GM23248 (cell line): ENCODE measurements around the gene GABBR2. TPM values are rescaled to one million over a fixed set of nuclear protein-coding genes. Genes with fewer than 3 reads are reported as not detected.
A peak's percentile ranks its signal among the peaks of the same experiment; 100 is the strongest.

ENCODE experiments used
- DNase-seq: peaks from one replicate; pipeline ENCODE4 v3.0.0-alpha.2; 2015
- H2AFZ ChIP-seq: fragments of 200-600 bp; sonication (generic); 2 replicates; pipeline ENCODE4 v1.6.1; 2016; ENCODE audit warnings: antibody characterized with exemption
- H3F3A ChIP-seq: fragments of 200-600 bp; sonication (generic); 2 replicates; pipeline ENCODE4 v1.6.1; 2016; ENCODE audit warnings: mild to moderate bottlenecking, antibody characterized with exemption, mixed run types; ENCODE audit not compliant: insufficient read depth
- H3K27ac ChIP-seq: fragments of 200-600 bp; sonication (generic); 2 replicates; pipeline ENCODE4 v1.5.1; 2016; ENCODE audit warnings: mild to moderate bottlenecking
- H3K27me3 ChIP-seq: fragments of 200-600 bp; sonication (generic); replicated peaks from 2 replicates; pipeline ENCODE4 v1.6.1; 2016; ENCODE audit warnings: mild to moderate bottlenecking; ENCODE audit not compliant: insufficient read depth
- H3K36me3 ChIP-seq: fragments of 200-600 bp; sonication (generic); 2 replicates; pipeline ENCODE4 v1.6.1; 2016; ENCODE audit warnings: low read depth, mild to moderate bottlenecking
- H3K4me1 ChIP-seq: fragments of 200-600 bp; sonication (generic); 2 replicates; pipeline ENCODE4 v1.6.1; 2016; ENCODE audit warnings: mild to moderate bottlenecking; ENCODE audit not compliant: insufficient read depth
- H3K4me2 ChIP-seq: fragments of 200-600 bp; sonication (generic); one replicate; pipeline ENCODE4 v1.6.1; 2016; ENCODE audit warnings: mild to moderate bottlenecking; ENCODE audit not compliant: unreplicated experiment
- H3K4me3 ChIP-seq: fragments of 200-600 bp; sonication (generic); 2 replicates; pipeline ENCODE4 v1.5.1; 2016; ENCODE audit warnings: mild to moderate bottlenecking
- H3K79me2 ChIP-seq: fragments of 200-600 bp; sonication (generic); 2 replicates; pipeline ENCODE4 v1.6.1; 2016; ENCODE audit warnings: mild to moderate bottlenecking; ENCODE audit not compliant: insufficient read depth
- H3K9ac ChIP-seq: fragments of 200-600 bp; sonication (generic); 2 replicates; pipeline ENCODE4 v1.6.1; 2016; ENCODE audit warnings: mild to moderate bottlenecking
- H3K9me2 ChIP-seq: fragments of 200-600 bp; sonication (generic); 2 replicates; pipeline ENCODE4 v1.6.1; 2016; ENCODE audit warnings: mixed run types, mild to moderate bottlenecking, moderate library complexity; ENCODE audit not compliant: insufficient read depth
- H3K9me3 ChIP-seq: fragments of 200-600 bp; sonication (generic); one replicate; pipeline ENCODE4 v1.6.1; 2017; ENCODE audit warnings: low read depth
- H4K20me1 ChIP-seq: fragments of 200-600 bp; sonication (generic); 2 replicates; pipeline ENCODE4 v1.6.0; 2016; ENCODE audit not compliant: insufficient read depth
- EZH2 ChIP-seq: fragments of 200-600 bp; sonication (generic); IDR thresholded peaks from 2 replicates; pipeline ENCODE4 v1.6.1; 2018; ENCODE audit warnings: antibody characterized with exemption, mild to moderate bottlenecking; ENCODE audit not compliant: insufficient read depth, poor library complexity, severe bottlenecking
- EZH2phosphoT487 ChIP-seq: fragments of 200-600 bp; sonication (generic); IDR thresholded peaks from 2 replicates; pipeline ENCODE4 v1.6.1; 2018; ENCODE audit warnings: antibody characterized with exemption, moderate library complexity, mild to moderate bottlenecking, low read depth; ENCODE audit not compliant: insufficient read depth
- WGBS, 2 experiments: methylation state at CpG; one replicate each; pipeline ENCODE4 v1.1.6; 2015 to 2017; ENCODE audit warnings: low lambda C conversion rate in 2 of 2, low coverage in 1 of 2; ENCODE audit errors: missing lambda C conversion rate in 2 of 2; 5-methylcytosine and 5-hydroxymethylcytosine counted together
- in situ Hi-C: fragments of 300-500 bp; cut with MboI; formaldehyde crosslinking; loops from 2 replicates; pipeline ENCODE4 v1.15.0; 2020
- polyA plus RNA-seq: library from polyadenylated mRNA; unstranded; fragments of >200 nt; fragmentation: Nextera tagmentation; extraction: Ambion mirVana; gene quantifications from 2 replicates; pipeline ENCODE4 v1.2.1, GENCODE V29; 2016
- total RNA-seq: library from RNA; depleted of rRNA; stranded (reverse); fragments of >200 nt; shearing (Covaris generic); gene quantifications from 2 replicates; pipeline ENCODE4 v1.2.3, GENCODE V29; 2014

GABBR2 gene
- total and polyA plus RNA-seq, 2 experiments from 2014 or later: 7.5 to 13.4 TPM

DNA sequence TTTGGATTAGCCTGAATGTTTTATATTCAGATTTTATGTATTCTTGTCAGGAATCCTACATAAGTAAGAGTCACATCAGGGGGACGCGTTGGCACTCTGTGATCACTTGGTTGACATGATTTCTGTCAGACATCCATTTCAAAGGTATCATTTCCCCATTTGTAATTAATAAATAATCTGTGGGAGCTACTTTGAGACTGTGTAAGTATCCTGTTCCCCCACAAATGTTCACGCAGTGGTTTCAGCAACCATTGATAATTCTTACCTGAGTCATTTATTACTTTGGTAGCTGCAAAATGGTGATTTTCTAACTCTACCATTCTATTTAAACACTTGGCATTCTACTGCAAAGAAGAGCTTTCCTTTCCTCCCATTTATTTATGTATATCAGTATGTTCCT lies 396.4 kb downstream of the GABBR2 start:
- peaks cover 24% of the 10 kb centered on the region for H3K4me1 ChIP-seq
- no peaks in the 10 kb centered on the region for H3K9me2 ChIP-seq
- H2AFZ ChIP-seq: no peak overlapping the region
- 93 to 96% methylated on average over 3 of the region's 3 CpGs for WGBS, 2 experiments
- H3K79me2 ChIP-seq: no peaks in the 10 kb centered on the region
- H3K36me3 ChIP-seq: no peaks in the 10 kb centered on the region
- H3K4me2 ChIP-seq: no peak overlapping the region
- TF ChIP-seq EZH2 (no peak), EZH2phosphoT487 (no peak)
- peaks cover 7% of the 10 kb centered on the region for H3F3A ChIP-seq
- DNase-seq: no peak
- in situ Hi-C loops: no loop called here
- no peaks in the 10 kb centered on the region for H4K20me1 ChIP-seq
- H3K4me3 ChIP-seq: no peak overlapping the region
- no peak overlapping the region for H3K9ac ChIP-seq
- no peaks in the 10 kb centered on the region for H3K9me3 ChIP-seq
- H3K27ac ChIP-seq: no peak overlapping the region
- no peaks in the 10 kb centered on the region for H3K27me3 ChIP-seq

- in situ Hi-C loops: no loop called here
- H3K4me1 ChIP-seq: peaks cover 16% of the 10 kb centered on the region
- H3K4me2 ChIP-seq: no peak overlapping the region
- no peak overlapping the region for H3K27ac ChIP-seq
- TF ChIP-seq EZH2 (no peak), EZH2phosphoT487 (no peak)
- no peak overlapping the region for H2AFZ ChIP-seq
- H3K36me3 ChIP-seq: no peaks in the 10 kb centered on the region
- no peaks in the 10 kb centered on the region for H3K9me3 ChIP-seq
- no peaks in the 10 kb centered on the region for H3K9me2 ChIP-seq
- H3K27me3 ChIP-seq: no peaks in the 10 kb centered on the region
- H3F3A ChIP-seq: no peaks in the 10 kb centered on the region
- H3K79me2 ChIP-seq: no peaks in the 10 kb centered on the region
- H4K20me1 ChIP-seq: no peaks in the 10 kb centered on the region
- no peak for DNase-seq
- no peak overlapping the region for H3K9ac ChIP-seq
- no peak overlapping the region for H3K4me3 ChIP-seq
These were observed 397.2 kb downstream of the GABBR2 start for GRCh38 chr9:98311541-98311940.

DNA sequence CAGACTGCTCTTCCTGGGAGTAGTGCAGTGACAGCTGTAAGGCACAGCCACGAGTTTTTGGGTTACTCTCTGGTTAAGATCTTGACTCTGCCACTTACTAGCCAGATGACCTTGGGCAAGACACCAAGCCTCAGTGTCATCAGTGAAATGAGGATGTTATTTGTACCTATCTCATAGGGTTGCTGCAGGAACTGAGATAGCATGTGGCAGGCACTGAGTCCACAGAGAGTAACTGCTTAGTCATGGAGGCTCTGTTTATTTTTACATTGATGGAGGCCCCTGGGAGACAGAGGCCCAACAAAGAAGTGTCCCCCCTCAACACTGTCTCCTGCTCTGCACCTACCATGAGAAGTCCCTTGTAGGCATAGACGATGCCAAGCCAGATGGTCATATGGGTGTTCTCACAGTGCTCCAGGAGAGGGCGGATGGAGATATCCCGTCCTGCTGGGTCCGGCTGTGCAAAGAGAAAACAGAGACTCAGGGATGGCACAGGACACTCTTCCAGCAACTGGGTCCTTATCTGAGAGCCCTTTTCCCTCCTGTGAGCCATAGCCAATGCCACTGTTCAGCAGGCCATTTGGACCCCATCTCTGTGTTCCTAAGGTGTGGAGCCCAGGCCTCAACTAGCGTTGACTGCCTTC lies 397.9 kb downstream of the GABBR2 start:
- Histone ChIP-seq H3K4me3 (no peak overlapping the region), H3K79me2 (no peaks in the 10 kb centered on the region), H3K27me3 (no peaks in the 10 kb centered on the region), H3K9ac (no peak overlapping the region), H4K20me1 (no peaks in the 10 kb centered on the region), H3K9me2 (no peaks in the 10 kb centered on the region), H3F3A (no peaks in the 10 kb centered on the region), H3K36me3 (no peaks in the 10 kb centered on the region), H3K9me3 (no peaks in the 10 kb centered on the region), H2AFZ (no peak overlapping the region), H3K4me2 (no peak overlapping the region), H3K27ac (no peak overlapping the region), H3K4me1 (peaks cover 13% of the 10 kb centered on the region)
- TF ChIP-seq EZH2 (no peak), EZH2phosphoT487 (no peak)
- in situ Hi-C loops: no loop called here
- DNase-seq: peak; percentile 29
- 89 to 94% methylated on average over 6 of the region's 6 CpGs for WGBS, 2 experiments

DNA sequence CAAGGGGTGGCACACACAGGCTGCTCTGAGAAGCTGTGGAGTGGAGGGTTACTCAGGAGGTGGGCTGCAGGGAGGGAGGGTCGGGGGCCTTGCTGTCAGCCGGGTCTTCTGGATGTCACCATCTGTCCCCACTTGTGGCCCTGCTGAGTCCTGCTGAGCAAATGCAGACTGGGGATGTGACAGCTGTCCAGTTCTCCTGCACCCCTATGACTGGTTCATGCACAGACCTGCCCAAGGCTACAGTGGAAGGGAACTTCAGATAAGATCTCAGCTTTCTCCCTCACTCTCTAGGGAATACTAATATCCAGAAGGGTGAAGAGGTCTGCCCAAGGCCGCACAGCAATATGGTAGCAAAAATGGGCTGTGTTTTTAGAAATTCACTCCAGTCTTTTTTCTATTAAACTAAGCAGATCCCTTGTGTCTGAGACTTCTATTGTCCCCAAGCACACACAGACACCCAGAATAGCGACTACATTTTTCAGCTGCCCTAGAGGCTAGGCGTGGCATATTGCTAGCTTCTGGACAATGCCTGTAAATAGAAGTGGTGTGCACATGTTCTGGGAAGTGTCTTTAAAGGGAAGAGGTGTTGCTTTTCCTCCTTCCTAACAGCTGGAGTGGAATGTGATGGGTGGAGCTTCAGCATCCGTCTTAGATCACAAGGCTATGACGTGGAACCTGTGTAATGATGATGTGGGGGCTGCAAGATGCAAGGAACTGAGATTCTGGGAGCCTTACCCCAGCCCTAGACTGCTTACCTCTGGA lies 402.2 kb downstream of the GABBR2 start:
- no peak overlapping the region for H3K27ac ChIP-seq

More for the DNA sequence above, 402.2 kb downstream of the GABBR2 start:
- Histone ChIP-seq H4K20me1 (no peaks in the 10 kb centered on the region), H3K4me1 (no peaks in the 10 kb centered on the region), H3K9me3 (no peaks in the 10 kb centered on the region), H2AFZ (no peak overlapping the region), H3K36me3 (no peaks in the 10 kb centered on the region), H3K79me2 (no peaks in the 10 kb centered on the region), H3K9ac (no peak overlapping the region), H3K9me2 (no peaks in the 10 kb centered on the region), H3K27me3 (no peaks in the 10 kb centered on the region), H3K4me2 (no peak overlapping the region), H3F3A (no peaks in the 10 kb centered on the region), H3K4me3 (no peak overlapping the region)
- DNase-seq: no peak
- no peak for TF ChIP-seq EZH2
- no peak for TF ChIP-seq EZH2phosphoT487
- 57 to 68% methylated on average over 7 of the region's 7 CpGs for WGBS, 2 experiments
- in situ Hi-C loops: no loop called here
